Effector CD4-positive, alpha-beta T cell (primary cell): ENCODE results near the gene RPS27L.
A peak's percentile ranks its signal among the peaks of the same experiment; 100 is the strongest.

Source experiments
- DNase-seq: peaks from one replicate; pipeline ENCODE4 v3.0.0-alpha.2; 2020

Gene RPS27L

GRCh38 chr15:63187589-63188226, 30.4 kb upstream of the RPS27L start:
- no peak for DNase-seq

DNA sequence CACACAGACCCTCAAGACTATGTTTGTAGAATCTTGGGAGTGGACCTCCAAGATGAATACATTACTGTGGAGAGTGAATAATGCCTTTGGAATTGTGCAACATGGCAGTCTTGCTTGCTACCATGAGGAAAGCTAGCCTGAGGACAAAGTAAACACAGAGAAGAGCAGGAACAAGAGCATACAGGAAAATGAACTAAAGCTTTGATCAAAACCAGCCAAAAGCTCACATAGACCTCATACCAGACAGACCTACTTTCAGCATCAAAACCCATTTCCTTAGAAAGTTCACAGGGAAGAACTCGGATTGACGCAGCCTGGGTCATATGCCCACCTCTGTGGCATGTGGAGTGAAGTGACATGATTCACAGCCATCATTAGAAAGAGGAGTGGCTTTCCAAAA, 28.8 kb upstream of the RPS27L start:
- no peak for DNase-seq

- no peak for DNase-seq
These were observed 27.9 kb upstream of the RPS27L start for GRCh38 chr15:63185206-63185605.

GRCh38 chr15:63181648-63182047, 24.4 kb upstream of the RPS27L start:
- DNase-seq: no peak

DNA sequence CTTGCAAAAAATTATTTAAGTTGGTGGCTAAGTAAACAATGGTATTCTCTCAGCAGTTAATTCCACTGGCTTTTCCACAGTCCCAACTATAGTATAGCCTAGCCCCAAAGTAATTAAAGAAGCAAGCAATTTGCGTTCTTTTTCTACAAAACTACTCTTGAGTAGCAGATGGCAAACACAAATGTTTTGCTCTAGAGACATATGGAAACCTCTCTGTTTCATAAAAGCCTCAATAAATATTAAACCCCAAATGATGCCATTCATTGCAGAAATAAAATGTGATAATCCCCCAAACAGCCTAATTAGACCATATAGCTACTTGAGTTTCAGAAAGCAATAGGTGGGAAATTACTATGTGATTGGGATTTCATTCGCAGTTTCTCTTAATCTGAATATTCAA, 23.5 kb upstream of the RPS27L start:
- no peak for DNase-seq

- DNase-seq: no peak
These were observed 20.8 kb upstream of the RPS27L start for GRCh38 chr15:63178034-63178433.

DNA sequence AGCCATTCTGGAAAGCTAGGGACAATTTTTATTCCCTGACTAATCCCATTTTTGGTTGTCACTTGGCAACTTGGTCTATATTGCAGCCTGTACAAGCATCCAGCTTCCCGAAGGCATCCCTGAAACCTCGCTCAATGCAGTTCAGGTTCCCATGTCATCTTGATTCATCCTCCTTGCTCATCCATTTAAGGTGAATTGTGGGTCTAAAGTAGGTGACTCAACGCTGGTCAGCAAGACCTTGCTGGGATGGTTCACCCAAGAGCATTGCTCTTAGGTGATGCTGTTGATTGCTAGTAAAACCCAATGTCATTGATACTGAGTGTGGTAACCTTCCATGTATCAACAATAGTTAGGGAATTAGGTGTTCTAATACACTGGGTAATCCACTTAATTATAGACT, 19.0 kb upstream of the RPS27L start:
- no peak for DNase-seq

GRCh38 chr15:63172851-63173451, 15.7 kb upstream of the RPS27L start:
- no peak for DNase-seq

DNA sequence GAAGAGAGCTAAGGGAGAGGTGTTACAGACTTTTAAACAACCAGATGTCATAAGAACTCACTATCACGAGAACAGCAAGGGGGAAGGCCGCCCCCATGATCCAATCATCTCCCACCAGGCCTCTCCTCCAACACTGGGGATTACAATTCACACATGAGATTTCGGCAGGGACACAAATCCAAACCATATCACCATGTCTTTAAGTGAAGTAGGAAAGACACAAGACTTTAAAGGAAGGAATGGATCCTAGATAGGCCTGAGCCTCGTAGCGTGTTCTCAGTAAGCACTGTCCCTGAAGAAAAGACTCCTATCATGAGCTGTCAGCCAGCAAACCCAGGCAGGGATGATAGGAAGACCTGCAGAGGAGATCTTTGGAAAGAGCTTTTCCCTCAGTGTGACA, 15.1 kb upstream of the RPS27L start:
- no peak for DNase-seq

DNA sequence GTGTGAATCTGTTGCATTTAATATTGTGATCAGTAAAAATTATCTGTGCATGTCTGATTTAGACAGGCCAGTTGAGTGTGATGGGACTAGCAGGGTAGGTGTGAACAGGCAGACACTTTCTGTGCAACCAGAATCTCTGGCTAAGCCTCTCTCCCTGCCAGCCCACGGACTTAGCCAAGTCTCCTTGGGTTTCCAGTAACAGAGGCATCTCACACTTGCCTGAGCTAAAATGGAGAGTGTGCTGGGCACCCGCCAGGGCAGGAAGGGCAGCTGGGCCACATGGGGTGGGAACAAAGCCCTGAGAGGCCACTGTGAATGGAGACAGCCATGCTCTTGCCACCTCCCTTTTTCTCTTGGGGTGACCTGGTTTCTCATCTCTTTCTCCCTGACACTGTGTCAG, 12.5 kb upstream of the RPS27L start:
- DNase-seq: no peak

- no peak for DNase-seq
These were observed 8.9 kb upstream of the RPS27L start for GRCh38 chr15:63166219-63166618.

DNA sequence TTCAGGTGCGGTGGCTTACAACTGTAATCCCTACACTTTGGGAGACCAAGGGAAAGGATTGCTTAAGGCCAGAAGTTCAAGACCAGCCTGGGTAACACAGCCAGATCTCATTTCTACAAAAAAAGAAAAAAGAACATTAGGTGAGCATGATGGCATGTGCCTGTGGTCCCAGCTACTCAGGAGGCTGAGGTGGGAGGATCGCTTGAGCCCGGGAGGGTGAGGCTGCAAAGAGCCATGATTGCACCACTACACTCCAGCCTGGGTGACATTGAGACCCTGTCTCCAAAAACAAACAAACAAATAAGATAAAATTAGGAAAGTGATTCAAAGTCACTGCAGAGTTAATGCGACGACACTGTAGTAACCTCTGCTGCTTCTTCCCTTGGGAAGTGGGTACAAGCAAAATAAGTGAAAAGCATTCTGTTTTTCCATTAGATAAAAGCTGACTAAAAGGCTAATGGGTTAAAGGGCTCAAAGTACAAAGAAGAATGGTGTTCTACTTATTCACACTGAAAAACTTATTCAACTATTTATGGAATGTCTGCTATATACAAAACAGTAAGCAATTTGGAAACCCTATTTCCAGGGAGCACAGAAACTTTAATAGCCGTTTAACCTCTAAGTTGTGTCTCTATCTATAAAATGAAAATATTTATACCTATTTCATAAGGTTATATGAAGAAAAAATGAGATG, 8.0 kb upstream of the RPS27L start:
- DNase-seq: no peak

GRCh38 chr15:63163217-63163616, 5.9 kb upstream of the RPS27L start:
- DNase-seq: no peak

DNA sequence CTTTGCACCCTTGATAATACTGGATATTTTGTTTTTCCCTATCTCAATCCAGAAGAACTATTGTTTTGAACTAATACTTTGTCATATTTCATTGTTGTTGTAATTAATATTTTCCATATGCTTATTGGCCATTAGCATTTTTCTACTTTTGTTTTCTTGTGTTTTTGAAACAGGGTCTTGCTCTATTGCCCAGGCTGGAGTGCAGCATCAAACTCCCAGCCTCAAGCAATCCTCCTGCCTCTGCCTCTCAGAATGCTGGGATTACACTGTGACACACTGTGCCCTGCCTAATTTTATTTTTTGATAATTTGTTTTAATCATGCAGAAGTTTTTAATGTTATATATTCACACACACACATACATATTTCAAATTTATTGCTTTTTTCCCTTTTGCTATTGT, 3.4 kb upstream of the RPS27L start:
- no peak for DNase-seq

DNA sequence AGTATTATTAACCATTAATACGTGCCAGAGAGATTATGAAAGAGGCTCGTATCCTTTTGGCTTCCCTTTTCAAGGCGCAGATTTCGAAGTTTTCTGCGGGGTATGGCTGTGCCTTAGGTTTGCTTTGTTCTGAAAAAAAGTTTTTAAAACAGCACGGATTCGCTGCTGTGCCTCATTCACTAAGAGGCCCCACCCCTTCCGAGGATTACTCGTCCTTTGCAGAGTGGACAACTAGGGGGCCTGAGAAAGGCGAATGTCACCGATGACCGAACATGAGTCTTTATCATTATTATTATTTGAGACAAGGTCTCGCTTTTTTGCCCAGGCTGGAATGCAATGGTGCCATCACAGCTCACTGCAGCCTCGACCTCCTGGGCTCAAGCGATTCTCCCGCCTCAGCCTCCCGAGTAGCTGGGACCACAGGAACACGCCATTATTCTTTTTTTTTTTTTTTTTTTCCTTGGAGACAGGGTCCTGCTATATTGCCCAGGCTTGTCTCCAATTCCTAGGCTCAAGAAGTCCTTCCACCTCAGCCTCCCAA, 684 bp upstream of the RPS27L start:
- no peak for DNase-seq

GRCh38 chr15:63156755-63157117, 541 bp downstream of the RPS27L start:
- DNase-seq: peak; percentile 3

DNA sequence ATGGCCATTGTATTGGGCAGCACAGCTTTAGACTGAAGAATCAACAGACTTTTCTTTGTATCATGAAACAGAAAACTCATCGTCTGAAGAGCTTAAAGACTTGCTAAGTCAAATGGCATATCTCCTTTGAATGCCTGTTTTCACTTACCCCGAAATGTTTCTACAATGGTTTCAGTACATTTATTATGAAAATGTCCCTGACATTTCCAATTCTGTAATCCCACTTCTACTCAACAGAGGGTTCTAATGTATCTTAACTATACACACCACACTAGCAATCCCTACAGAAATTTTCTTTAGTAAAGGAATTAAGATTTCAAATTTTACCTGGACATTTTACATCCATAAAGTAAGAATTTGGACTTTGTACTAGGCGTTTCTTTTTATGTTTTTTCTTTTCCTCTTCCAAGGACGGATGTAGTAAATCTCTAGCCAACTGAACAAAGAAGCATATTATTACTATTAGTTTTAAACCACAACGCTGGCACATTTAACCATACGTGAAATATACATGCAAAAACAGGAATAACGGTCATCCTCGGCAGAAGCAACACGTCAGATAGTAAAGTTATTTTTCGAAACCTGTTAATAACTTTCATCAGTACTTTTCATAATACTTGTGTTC, 1.1 kb downstream of the RPS27L start:
- no peak for DNase-seq

DNA sequence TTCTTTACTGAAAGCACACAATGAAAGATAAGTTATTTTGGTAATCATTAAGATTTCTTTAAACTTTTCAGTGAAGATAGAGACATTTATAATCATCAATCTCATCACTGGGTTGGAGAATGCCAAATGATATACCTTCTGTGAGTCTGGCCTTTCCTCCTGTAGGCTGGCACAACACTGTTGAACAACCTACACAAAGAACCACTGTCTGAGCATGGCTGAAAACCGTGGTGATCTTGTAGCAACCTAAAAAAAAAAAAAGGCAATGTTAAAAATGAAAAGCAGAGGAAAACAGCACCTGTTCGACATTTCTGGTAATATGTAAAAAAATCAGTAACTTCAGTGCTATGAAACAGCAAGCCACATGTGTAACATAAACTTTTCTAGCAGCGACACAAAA, 1.8 kb downstream of the RPS27L start:
- DNase-seq: no peak

GRCh38 chr15:63151665-63152064, 5.6 kb downstream of the RPS27L start:
- DNase-seq: no peak

DNA sequence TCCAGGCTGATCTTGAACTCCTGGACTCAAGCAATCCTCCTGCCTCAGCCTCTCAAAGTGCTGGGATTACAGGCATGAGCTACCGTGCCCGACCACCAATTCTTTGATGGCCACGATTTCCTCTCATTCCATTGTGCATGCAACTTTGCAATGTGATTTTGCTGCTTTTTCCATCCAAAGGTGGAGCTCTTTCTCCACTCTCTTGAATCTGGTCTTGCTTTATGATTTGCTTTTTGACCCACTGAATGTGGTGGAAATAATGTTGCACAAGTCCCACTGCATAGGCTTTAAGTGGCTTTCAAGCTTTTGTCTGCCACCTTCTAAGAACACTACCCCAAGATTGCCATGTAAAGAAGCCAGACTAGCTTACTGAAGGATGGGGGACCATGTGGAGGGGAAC, 10.6 kb downstream of the RPS27L start:
- DNase-seq: no peak

DNA sequence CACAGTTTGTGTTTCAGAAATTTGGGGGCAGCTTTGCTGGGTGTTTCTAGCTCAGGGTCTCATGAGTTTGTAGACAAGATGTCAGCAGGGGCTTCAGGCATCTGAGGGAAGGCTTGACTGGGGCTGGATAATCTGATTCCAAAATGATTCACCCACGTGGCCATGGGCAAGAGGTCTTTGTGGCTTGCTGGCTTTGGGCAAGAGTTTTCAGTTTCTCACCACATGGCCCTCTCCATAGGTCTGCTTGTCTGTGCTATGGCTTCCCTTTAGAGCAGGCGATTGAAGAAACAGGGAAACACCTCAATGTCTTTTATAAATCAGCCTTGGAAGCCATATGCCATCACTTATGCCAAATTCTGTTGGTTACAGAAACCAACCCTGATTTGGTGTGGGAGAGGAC, 11.9 kb downstream of the RPS27L start:
- DNase-seq: no peak

- no peak for DNase-seq
These were observed 16.3 kb downstream of the RPS27L start for GRCh38 chr15:63140936-63141335.

DNA sequence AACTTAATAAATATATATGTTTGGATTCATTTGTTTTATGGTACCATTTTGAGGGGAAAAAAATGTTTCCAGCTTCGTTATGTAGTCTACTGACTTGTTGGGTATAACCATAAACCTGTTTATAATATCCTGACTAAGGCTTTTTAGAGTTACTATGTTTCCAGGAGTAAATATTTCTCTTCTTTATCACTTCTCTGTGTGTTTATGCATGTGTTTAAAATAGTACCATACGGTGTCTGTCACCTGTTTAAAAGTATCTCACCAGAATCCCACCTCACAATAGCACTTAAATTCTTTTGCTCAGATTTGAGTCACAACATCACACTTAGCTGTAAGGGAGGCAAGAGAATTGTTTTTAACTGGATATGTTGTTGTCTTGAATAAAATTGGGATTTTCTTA, 20.5 kb downstream of the RPS27L start:
- DNase-seq: no peak

DNA sequence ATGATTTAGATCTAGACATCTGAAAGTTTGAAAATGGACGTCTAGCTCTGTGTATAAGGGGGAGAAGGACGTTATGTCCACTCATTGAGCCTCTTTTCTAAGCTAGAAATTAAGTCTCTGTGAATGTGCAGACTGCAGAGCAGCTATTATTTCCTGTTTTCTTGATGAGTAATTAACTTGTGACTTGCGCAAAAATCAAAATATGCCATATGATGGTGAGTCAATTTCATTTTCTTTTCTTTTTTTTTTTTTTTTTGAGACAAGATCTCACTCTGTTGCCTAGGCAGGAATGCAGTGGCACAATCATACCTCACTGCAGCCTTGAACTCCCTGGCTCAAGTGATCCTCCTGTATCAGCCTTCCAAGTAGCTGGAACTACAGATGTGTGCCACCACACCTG, 21.5 kb downstream of the RPS27L start:
- no peak for DNase-seq
